RWPE2 (cell line): Measurements from ENCODE around the gene USP15.
"Not testable (repeated sequence)": the region's sequence is repeated elsewhere in the genome, so short reads cannot be mapped to it uniquely, and the experiment has no call there.

Source experiments
- ATAC-seq: fragments of 200-7000 bp; cut with Tn5 transposase; 3 replicates; pipeline ENCODE4 v1.9.1; 2021; ENCODE audit warnings: low read depth
- DNase-seq: peaks from one replicate; pipeline ENCODE4 v3.0.0-alpha.2; 2020; ENCODE audit warnings: low spot score
- H3K27ac ChIP-seq: fragments of 450-650 bp; 2 replicates; pipeline ENCODE4 v1.5.1; 2017; ENCODE audit warnings: mild to moderate bottlenecking; ENCODE audit not compliant: poor library complexity, severe bottlenecking
- H3K27me3 ChIP-seq: fragments of 250-450 bp; sonication (Bioruptor Pico); 2 replicates; pipeline ENCODE4 v1.5.1; 2021; ENCODE audit warnings: mild to moderate bottlenecking, moderate library complexity; ENCODE audit not compliant: insufficient read depth, poor library complexity, severe bottlenecking
- H3K36me3 ChIP-seq: fragments of 250-450 bp; sonication (Bioruptor Pico); 2 replicates; pipeline ENCODE4 v1.5.1; 2020; ENCODE audit warnings: low read depth, mild to moderate bottlenecking, moderate library complexity
- H3K4me1 ChIP-seq: fragments of 250-450 bp; sonication (Bioruptor Pico); 2 replicates; pipeline ENCODE4 v1.5.1; 2021; ENCODE audit warnings: mild to moderate bottlenecking, moderate library complexity; ENCODE audit not compliant: insufficient read depth, poor library complexity, severe bottlenecking
- H3K4me3 ChIP-seq: fragments of 250-450 bp; sonication (Bioruptor Pico); 2 replicates; pipeline ENCODE4 v1.5.1; 2021; ENCODE audit warnings: mild to moderate bottlenecking, moderate library complexity; ENCODE audit not compliant: severe bottlenecking
- H3K9me3 ChIP-seq: fragments of 250-450 bp; sonication (Bioruptor Pico); 2 replicates; pipeline ENCODE4 v1.5.1; 2021; ENCODE audit warnings: mild to moderate bottlenecking, moderate library complexity; ENCODE audit not compliant: severe bottlenecking
- TF ChIP-seq, protein P1 (sequence below): fragments of 450-650 bp; IDR thresholded peaks from one replicate; pipeline ENCODE4 v1.5.1; 2017; ENCODE audit warnings: mild to moderate bottlenecking, moderate library complexity; ENCODE audit not compliant: poor library complexity, severe bottlenecking

The USP15 gene

DNA sequence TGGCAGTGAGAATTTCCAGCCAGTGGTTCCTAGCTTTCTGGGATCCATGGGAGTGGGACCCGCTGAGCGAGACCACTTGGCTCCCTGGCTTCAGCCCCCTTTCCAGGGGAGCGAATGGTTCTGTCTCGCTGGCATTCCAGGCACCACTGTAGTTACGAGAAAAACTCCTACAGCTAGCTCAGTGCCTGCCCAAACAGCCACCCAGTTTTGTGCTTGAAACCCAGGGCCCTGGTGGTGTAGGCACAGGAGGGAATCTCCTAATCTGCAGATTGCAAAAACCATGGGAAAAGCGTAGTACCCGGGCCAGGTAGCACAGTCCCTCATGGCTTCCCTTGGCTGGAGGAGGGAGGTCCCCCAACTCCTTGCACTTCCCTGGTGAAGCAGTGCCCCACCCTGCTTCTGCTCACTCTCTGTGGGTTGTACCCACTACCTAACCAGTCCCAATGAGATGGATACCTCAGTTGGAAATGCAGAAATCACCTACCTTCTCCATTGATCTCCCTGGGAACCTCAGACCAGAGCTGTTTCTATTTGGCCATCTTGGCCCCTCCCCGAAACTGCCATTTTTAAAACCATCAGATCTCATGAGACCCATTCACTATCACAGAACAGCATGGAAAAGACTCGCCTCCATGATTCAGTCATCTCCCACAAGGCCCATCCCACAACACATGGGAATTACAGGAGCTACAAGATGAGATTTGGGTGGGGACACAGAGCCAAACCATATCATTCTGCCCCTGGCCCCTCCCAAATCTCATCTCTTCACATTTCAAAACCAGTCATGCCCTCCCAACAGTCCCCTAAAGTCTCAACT is 83.3 kb downstream of the USP15 start:
- peaks cover 14% of the 10 kb centered on the region; the same call in 1 of the 2 replicates for H3K36me3 ChIP-seq
- ATAC-seq, H3K4me1 ChIP-seq, H3K27me3 ChIP-seq, H3K27ac ChIP-seq, H3K4me3 ChIP-seq, DNase-seq, H3K9me3 ChIP-seq: not testable (repeated sequence)

DNA sequence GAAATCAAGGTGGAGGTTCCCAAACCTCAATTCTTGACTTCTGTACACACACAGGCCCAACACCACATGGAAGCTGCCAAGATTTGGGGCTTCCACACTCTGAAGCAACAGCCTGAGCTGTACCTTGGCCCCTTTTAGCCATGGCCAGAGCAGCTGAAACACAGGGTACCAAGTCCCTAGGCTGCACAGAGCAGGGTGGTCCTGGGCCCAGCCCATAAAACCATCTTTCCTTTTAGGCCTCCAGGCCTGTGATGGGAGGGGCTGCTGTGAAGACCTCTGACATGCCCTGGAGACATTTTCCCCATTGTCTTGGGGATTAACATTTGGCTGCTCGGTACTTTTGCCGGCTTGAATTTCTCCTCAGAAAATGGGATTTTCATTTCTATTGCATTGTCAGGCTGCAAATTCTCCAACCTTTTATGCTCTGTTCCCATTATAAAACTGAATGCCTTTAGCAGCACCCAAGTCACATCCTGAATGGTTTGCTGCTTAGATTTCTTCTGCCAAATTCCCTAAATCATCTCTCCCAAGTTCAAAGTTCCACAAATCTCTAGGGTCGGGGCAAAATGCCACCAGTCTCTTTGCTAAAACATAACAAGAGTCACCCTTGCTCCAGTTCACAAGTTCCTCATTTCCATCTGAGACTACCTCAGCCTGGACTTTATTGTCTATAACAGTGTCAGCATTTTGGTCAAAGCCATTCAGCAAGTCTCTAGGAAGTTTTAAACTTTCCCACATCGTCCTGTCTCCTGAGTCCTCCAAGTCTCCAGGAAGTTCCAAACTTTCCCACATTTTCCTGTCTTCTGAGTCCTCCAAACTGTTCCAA is 84.7 kb downstream of the USP15 start:
- not testable (repeated sequence) for DNase-seq, H3K4me1 ChIP-seq, H3K9me3 ChIP-seq, H3K27ac ChIP-seq, H3K4me3 ChIP-seq, ATAC-seq, H3K27me3 ChIP-seq
- H3K36me3 ChIP-seq, result peaks cover 25% of the 10 kb centered on the region

DNA sequence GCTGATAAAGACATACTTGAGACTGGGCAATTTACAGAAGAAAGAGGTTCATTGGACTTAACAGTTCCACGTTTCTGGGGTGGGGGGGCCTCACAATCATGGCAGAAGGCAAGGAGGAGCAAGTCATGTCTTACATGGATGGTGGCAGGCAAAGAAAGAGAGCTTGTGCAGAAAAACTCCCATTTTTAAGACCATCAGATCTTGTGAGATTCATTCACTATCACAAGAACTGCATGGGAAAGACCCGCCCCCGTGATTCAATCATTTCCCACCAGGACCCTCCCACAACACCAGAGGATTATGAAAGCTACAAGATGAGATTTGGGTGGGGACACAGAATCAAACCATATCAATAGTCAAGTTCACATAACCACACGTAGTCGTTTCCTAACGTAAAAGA is 85.5 kb downstream of the USP15 start:
- H3K9me3 ChIP-seq, result no peaks in the 10 kb centered on the region
- DNase-seq, result no peak
- no peaks in the 10 kb centered on the region for H3K4me1 ChIP-seq
- ATAC-seq, result no peak
- H3K27ac ChIP-seq, result no peak overlapping the region
- TF ChIP-seq, protein P1, sequence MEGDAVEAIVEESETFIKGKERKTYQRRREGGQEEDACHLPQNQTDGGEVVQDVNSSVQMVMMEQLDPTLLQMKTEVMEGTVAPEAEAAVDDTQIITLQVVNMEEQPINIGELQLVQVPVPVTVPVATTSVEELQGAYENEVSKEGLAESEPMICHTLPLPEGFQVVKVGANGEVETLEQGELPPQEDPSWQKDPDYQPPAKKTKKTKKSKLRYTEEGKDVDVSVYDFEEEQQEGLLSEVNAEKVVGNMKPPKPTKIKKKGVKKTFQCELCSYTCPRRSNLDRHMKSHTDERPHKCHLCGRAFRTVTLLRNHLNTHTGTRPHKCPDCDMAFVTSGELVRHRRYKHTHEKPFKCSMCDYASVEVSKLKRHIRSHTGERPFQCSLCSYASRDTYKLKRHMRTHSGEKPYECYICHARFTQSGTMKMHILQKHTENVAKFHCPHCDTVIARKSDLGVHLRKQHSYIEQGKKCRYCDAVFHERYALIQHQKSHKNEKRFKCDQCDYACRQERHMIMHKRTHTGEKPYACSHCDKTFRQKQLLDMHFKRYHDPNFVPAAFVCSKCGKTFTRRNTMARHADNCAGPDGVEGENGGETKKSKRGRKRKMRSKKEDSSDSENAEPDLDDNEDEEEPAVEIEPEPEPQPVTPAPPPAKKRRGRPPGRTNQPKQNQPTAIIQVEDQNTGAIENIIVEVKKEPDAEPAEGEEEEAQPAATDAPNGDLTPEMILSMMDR, result no peak
- peaks cover 29% of the 10 kb centered on the region for H3K36me3 ChIP-seq
- no peaks in the 10 kb centered on the region for H3K27me3 ChIP-seq
- no peak overlapping the region for H3K4me3 ChIP-seq

DNA sequence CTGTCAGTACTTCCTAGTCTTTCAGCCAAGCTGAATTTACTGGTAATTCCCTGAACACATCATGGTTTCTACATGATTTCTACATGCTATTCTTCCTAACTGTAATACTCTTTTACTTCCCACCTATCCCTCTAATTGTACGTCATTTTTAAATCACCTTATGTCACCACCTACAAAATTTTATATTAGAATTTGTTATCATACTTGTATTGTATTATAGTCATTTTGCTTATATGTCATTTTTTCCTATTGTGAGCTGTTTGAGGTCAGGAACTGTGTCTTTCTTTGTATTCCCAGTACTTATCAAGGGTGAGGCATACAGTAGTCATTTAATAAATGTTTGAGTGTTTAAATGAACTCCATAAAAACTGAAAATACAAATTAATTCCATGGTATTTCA is 86.6 kb downstream of the USP15 start:
- Histone ChIP-seq H3K27me3 (no peaks in the 10 kb centered on the region), H3K36me3 (peaks cover 29% of the 10 kb centered on the region), H3K4me3 (no peak overlapping the region), H3K27ac (no peak overlapping the region), H3K4me1 (no peaks in the 10 kb centered on the region), H3K9me3 (no peaks in the 10 kb centered on the region)
- TF ChIP-seq, protein P1, result no peak
- ATAC-seq (no peak), DNase-seq (no peak)

DNA sequence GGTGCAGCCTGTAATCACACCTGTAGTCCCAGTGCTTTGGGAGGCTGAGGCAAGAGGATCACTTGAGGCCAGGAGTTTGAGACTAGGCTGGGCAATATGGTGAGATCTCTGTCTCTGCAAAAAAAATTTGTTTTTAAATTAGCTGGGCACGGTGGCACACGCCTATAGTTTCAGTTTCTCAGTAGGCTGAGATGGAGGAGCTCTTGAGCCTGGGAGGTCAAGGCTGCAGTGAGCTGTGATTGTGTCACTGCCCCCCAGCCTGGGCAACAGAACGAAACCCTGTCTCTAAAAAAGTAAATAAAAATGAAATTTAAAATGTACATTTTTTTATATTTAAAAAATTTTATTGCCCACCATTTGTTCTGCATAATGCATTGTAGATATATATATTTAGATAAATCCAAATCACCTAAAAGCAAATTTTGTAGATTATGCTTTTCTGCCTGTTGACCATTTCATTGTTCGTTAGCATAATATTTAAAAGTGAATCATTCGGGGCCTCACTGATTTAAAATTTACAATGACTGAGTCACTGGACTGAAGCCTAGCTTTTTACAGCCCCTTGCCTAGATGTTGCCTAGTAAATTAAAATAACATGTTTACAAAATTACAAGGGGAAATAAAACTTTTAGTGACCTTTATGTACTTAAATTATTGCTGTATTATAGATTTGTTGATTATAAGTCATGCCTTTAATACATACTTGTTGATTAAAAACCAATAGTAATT is 87.9 kb downstream of the USP15 start:
- Histone ChIP-seq H3K4me1 (no peaks in the 10 kb centered on the region), H3K27me3 (no peaks in the 10 kb centered on the region), H3K9me3 (no peaks in the 10 kb centered on the region), H3K4me3 (no peak overlapping the region), H3K36me3 (peaks cover 24% of the 10 kb centered on the region), H3K27ac (no peak overlapping the region)
- DNase-seq (no peak), ATAC-seq (no peak)
- TF ChIP-seq, protein P1, result no peak
